ENCODE measurements around the gene CLMP. TPM values are rescaled to one million over a fixed set of nuclear protein-coding genes. Genes with fewer than 3 reads are reported as not detected.
A peak's percentile ranks its signal among the peaks of the same experiment; 100 is the strongest.
"Not testable (repeated sequence)": the region's sequence is repeated elsewhere in the genome, so short reads cannot be mapped to it uniquely, and the experiment has no call there.

CLMP gene
- total and polyA plus RNA-seq, 3 experiments from 2014 or later, result 0.07 to 0.31 (median 0.09) TPM

DNA sequence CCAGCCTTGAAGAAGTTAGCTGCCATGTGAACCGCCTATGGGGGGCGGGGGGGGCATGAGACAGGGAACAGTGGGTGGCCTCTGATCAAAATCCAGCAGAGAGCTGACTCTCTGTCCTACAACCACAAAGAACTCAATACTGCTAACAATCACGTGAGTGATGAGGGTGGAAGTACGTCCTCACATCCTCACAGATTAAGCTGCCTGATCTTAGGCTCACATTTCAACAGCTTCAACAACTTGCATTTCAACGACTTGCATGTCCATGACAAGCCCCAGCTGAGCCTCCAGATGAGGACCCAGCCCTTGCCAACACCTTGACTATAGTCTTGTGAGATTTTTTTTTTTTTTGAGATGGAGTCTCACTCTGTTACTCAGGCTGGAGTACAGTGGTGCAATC is 51.6 kb downstream of the CLMP start:
- H3K36me3 Mint-ChIP-seq, result peaks cover 0 to 2% (median 0%) of the 10 kb centered on the region in 3 donors
- no peaks in the 10 kb centered on the region for H3K27me3 ChIP-seq (ENCODE audit: insufficient read depth, low read length, poor library complexity, severe bottlenecking)
- POLR2A ChIA-PET, result no interaction called here
- no peak overlapping the region for H3K4me3 Mint-ChIP-seq
- DNase-seq, result no peak
- CTCF ChIA-PET, result no interaction called here
- H3K4me1 Mint-ChIP-seq, result no peaks in the 10 kb centered on the region
- no peaks in the 10 kb centered on the region for H3K36me3 ChIP-seq (ENCODE audit: insufficient read depth, low read length)
- H3K27ac Mint-ChIP-seq, result no peak overlapping the region
- H3K4me1 ChIP-seq (ENCODE audit: insufficient read depth, low read length), result no peaks in the 10 kb centered on the region
- no peaks in the 10 kb centered on the region for H3K9me3 ChIP-seq (ENCODE audit: low read length)
- H3K27ac ChIP-seq (ENCODE audit: low read depth, low read length), result no peak overlapping the region
- no peak overlapping the region for H3K4me3 ChIP-seq (ENCODE audit: low read length)
- H3K9me3 Mint-ChIP-seq, result no peaks in the 10 kb centered on the region
- H3K27me3 Mint-ChIP-seq, result peaks cover 3 to 10% of the 10 kb centered on the region in 2 donors

GRCh38 chr11:123139206-123139605 is 55.8 kb downstream of the CLMP start:
- H3K27ac ChIP-seq (ENCODE audit: low read depth, low read length), result no peak overlapping the region
- Mint-ChIP-seq H3K9me3 (no peaks in the 10 kb centered on the region), H3K27ac (no peak overlapping the region), H3K4me1 (no peaks in the 10 kb centered on the region), H3K27me3 (peaks cover 1 to 9% of the 10 kb centered on the region in 2 donors), H3K36me3 (peaks cover 0 to 1% (median 0%) of the 10 kb centered on the region in 3 donors), H3K4me3 (no peak overlapping the region)
- H3K36me3 ChIP-seq (ENCODE audit: insufficient read depth, low read length), result no peaks in the 10 kb centered on the region
- no peaks in the 10 kb centered on the region for H3K27me3 ChIP-seq (ENCODE audit: insufficient read depth, low read length, poor library complexity, severe bottlenecking)
- ChIA-PET POLR2A (no interaction called here), CTCF (interaction anchor here (1.1 kb wide), 1 partner anchor 107 kb away, joined by 3 read pairs; no protein-coding TSS in a partner anchor)
- no peak overlapping the region for H3K4me3 ChIP-seq (ENCODE audit: low read length)
- no peak for DNase-seq
- H3K4me1 ChIP-seq (ENCODE audit: insufficient read depth, low read length), result no peaks in the 10 kb centered on the region
- H3K9me3 ChIP-seq (ENCODE audit: low read length), result no peaks in the 10 kb centered on the region

GRCh38 chr11:123137431-123138224 is 57.4 kb downstream of the CLMP start:
- Mint-ChIP-seq H3K9me3 (no peaks in the 10 kb centered on the region), H3K27ac (no peak overlapping the region), H3K4me3 (no peak overlapping the region), H3K27me3 (peaks cover 1 to 9% of the 10 kb centered on the region in 2 donors), H3K36me3 (peaks cover 0 to 1% (median 0%) of the 10 kb centered on the region in 3 donors), H3K4me1 (no peaks in the 10 kb centered on the region)
- Histone ChIP-seq H3K27me3 (ENCODE audit: insufficient read depth, low read length, poor library complexity, severe bottlenecking) (no peaks in the 10 kb centered on the region), H3K4me3 (ENCODE audit: low read length) (no peak overlapping the region), H3K4me1 (ENCODE audit: insufficient read depth, low read length) (no peaks in the 10 kb centered on the region), H3K9me3 (ENCODE audit: low read length) (no peaks in the 10 kb centered on the region), H3K27ac (ENCODE audit: low read depth, low read length) (no peak overlapping the region), H3K36me3 (ENCODE audit: insufficient read depth, low read length) (no peaks in the 10 kb centered on the region)
- no peak for DNase-seq
- ChIA-PET CTCF (no interaction called here), POLR2A (interaction anchor here (0.5 kb wide), 1 partner anchor 83 kb away, joined by 7 read pairs; no protein-coding TSS in a partner anchor)

DNA sequence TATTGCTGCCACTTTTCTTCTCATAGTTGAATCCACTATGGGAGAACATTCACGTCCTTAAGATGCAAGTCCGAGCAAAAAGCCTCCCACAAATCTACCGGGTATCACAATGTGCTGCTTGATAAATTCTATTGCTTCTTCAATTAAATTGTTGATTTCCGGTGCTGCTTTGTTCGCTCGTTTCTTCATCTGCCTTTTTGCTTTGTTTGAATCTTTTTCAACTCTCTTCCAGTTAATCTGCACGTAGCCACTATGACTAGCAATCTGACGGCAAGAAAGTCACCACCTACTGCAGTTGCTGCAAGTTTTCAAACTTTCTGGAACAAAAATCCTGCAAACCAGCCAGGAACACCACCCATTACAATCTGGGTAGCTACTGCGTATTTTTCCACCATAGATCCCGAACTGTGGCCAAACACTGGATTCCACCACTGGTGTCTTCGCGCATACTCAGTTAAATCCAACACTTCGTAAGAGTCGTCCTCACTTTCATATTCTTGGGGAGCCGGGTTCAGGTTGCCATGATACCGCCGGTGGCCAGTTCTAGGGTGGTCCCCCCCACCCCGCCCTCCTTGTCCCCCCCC is 59.1 kb downstream of the CLMP start:
- Histone ChIP-seq H3K4me1 (ENCODE audit: insufficient read depth, low read length) (no peaks in the 10 kb centered on the region), H3K27me3 (ENCODE audit: insufficient read depth, low read length, poor library complexity, severe bottlenecking) (no peaks in the 10 kb centered on the region), H3K27ac (ENCODE audit: low read depth, low read length) (no peak overlapping the region), H3K4me3 (ENCODE audit: low read length) (no peak overlapping the region), H3K9me3 (ENCODE audit: low read length) (no peaks in the 10 kb centered on the region), H3K36me3 (ENCODE audit: insufficient read depth, low read length) (no peaks in the 10 kb centered on the region)
- Mint-ChIP-seq H3K4me3 (no peak overlapping the region), H3K9me3 (no peaks in the 10 kb centered on the region), H3K36me3 (peaks cover 0 to 1% (median 0%) of the 10 kb centered on the region in 3 donors), H3K27me3 (peaks cover 1 to 9% of the 10 kb centered on the region in 2 donors), H3K27ac (peak overlapping the region in 1 of 8 donors; percentile 12), H3K4me1 (no peaks in the 10 kb centered on the region)
- DNase-seq, result no peak
- CTCF ChIA-PET, result no interaction called here
- POLR2A ChIA-PET, result no interaction called here

DNA sequence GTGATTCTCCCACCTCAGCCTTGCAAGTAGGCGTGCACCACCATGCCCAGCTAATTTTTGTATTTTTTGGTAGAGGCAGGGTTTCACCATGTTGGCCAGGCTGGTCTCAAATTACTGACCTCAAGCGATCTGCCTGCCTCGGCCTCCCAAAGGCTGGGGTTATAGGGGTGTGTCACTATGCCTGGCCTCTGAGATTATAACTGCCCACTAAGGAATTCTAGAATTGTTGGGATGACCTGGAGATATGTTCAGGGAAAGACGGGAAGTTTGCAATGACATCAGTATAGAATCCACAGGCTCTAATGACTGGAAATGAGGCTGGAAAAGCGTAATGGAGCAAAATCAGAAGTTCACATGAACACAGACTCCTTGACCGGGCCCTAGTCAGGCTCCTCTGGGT is 62.2 kb downstream of the CLMP start:
- Histone ChIP-seq H3K4me3 (ENCODE audit: low read length) (no peak overlapping the region), H3K9me3 (ENCODE audit: low read length) (no peaks in the 10 kb centered on the region), H3K27ac (ENCODE audit: low read depth, low read length) (no peak overlapping the region), H3K27me3 (ENCODE audit: insufficient read depth, low read length, poor library complexity, severe bottlenecking) (no peaks in the 10 kb centered on the region), H3K36me3 (ENCODE audit: insufficient read depth, low read length) (no peaks in the 10 kb centered on the region), H3K4me1 (ENCODE audit: insufficient read depth, low read length) (no peaks in the 10 kb centered on the region)
- Mint-ChIP-seq H3K4me1 (no peaks in the 10 kb centered on the region), H3K36me3 (peaks cover 0 to 1% (median 0%) of the 10 kb centered on the region in 3 donors), H3K4me3 (no peak overlapping the region), H3K27ac (no peak overlapping the region), H3K9me3 (no peaks in the 10 kb centered on the region), H3K27me3 (no peaks in the 10 kb centered on the region)
- ChIA-PET CTCF (no interaction called here), POLR2A (no interaction called here)
- no peak for DNase-seq

DNA sequence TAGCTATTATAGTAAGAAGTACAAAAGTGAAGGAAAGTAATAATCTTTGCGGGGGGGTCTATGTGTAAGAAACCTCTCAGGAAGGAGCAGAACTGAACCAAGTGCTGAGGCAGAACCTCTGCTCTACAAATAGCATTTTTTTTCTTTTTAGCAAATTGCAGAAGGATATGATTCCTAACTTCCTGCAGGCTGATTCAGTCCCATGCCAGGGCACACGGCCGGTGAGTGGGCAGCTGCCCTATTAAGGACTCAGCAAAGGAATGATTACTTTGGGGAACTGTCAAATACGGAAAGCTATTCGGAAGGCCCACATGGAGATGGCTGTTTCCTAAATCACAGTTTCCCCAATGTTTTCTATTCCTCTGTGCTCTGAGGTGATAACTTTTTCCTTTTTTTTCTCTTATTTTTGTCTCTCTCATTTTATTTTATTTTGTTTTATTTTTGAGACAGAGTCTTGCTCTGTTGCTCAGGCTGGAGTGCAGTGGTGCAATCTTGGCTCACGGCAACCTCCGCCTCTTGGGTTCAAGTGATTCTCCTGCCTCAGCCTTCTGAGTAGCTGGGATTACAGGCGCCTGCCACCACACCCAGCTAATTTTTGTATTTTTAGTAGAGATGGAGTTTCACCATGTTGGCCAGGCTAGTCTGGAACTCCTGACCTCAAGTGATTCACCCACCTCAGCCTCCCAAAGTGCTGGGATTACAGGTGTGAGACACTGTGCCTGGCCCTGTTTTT is 62.8 kb downstream of the CLMP start:
- H3K4me1 Mint-ChIP-seq; H3K27me3 Mint-ChIP-seq; CTCF ChIA-PET; H3K4me1 ChIP-seq (ENCODE audit: insufficient read depth, low read length); DNase-seq; H3K4me3 ChIP-seq (ENCODE audit: low read length); H3K27ac Mint-ChIP-seq; H3K36me3 ChIP-seq (ENCODE audit: insufficient read depth, low read length); H3K4me3 Mint-ChIP-seq; H3K27ac ChIP-seq (ENCODE audit: low read depth, low read length); H3K27me3 ChIP-seq (ENCODE audit: insufficient read depth, low read length, poor library complexity, severe bottlenecking); H3K9me3 ChIP-seq (ENCODE audit: low read length); POLR2A ChIA-PET; H3K9me3 Mint-ChIP-seq; H3K36me3 Mint-ChIP-seq: not testable (repeated sequence)

- CTCF ChIA-PET, result no interaction called here
- H3K4me1 Mint-ChIP-seq, result no peaks in the 10 kb centered on the region
- no peak for DNase-seq
- H3K4me3 Mint-ChIP-seq, result no peak overlapping the region
- Histone ChIP-seq H3K4me3 (ENCODE audit: low read length) (no peak overlapping the region), H3K27me3 (ENCODE audit: insufficient read depth, low read length, poor library complexity, severe bottlenecking) (no peaks in the 10 kb centered on the region), H3K9me3 (ENCODE audit: low read length) (no peaks in the 10 kb centered on the region), H3K36me3 (ENCODE audit: insufficient read depth, low read length) (no peaks in the 10 kb centered on the region), H3K4me1 (ENCODE audit: insufficient read depth, low read length) (no peaks in the 10 kb centered on the region), H3K27ac (ENCODE audit: low read depth, low read length) (no peak overlapping the region)
- H3K9me3 Mint-ChIP-seq, result no peaks in the 10 kb centered on the region
- POLR2A ChIA-PET, result no interaction called here
- peaks cover 0 to 1% of the 10 kb centered on the region in 2 donors for H3K27me3 Mint-ChIP-seq
- H3K27ac Mint-ChIP-seq, result peak overlapping the region in 2 of 8 donors; percentile 10 to 47
- no peaks in the 10 kb centered on the region for H3K36me3 Mint-ChIP-seq
Observed at GRCh38 chr11:123129920-123130319, 65.1 kb downstream of the CLMP start.

- no peaks in the 10 kb centered on the region for H3K4me1 Mint-ChIP-seq
- H3K4me3 ChIP-seq (ENCODE audit: low read length), result no peak overlapping the region
- DNase-seq, result no peak
- no peaks in the 10 kb centered on the region for H3K9me3 Mint-ChIP-seq
- H3K27ac ChIP-seq (ENCODE audit: low read depth, low read length), result no peak overlapping the region
- peaks cover 8 to 14% of the 10 kb centered on the region in 2 donors for H3K27me3 Mint-ChIP-seq
- H3K4me1 ChIP-seq (ENCODE audit: insufficient read depth, low read length), result no peaks in the 10 kb centered on the region
- no peaks in the 10 kb centered on the region for H3K36me3 ChIP-seq (ENCODE audit: insufficient read depth, low read length)
- H3K4me3 Mint-ChIP-seq, result no peak overlapping the region
- CTCF ChIA-PET, result no interaction called here
- H3K9me3 ChIP-seq (ENCODE audit: low read length), result no peaks in the 10 kb centered on the region
- no peak overlapping the region for H3K27ac Mint-ChIP-seq
- POLR2A ChIA-PET, result no interaction called here
- peaks cover 0 to 2% (median 0%) of the 10 kb centered on the region in 3 donors for H3K36me3 Mint-ChIP-seq
- H3K27me3 ChIP-seq (ENCODE audit: insufficient read depth, low read length, poor library complexity, severe bottlenecking), result no peaks in the 10 kb centered on the region
Observed at GRCh38 chr11:123125169-123125568, 69.9 kb downstream of the CLMP start.

Measured in CD8-positive, alpha-beta memory T cell (primary cell).